WTC11 (cell line): ENCODE data around the gene MAFB. TPM values are rescaled to one million over a fixed set of nuclear protein-coding genes. Genes with fewer than 3 reads are reported as not detected.

ENCODE experiments used
- ATAC-seq: fragments of 200-7000 bp; cut with Tn5 transposase; 2 replicates; pipeline ENCODE4 v1.10.0; 2021; ENCODE audit warnings: mild to moderate bottlenecking, moderate library complexity
- CTCF ChIA-PET: fragments of 300-600 bp; sonication (Branson Sonifier 250); formaldehyde crosslinking; loops from one replicate; lab custom pipeline; 2021; ENCODE audit warnings: antibody characterized with exemption; lab: Charles Lee
- POLR2A ChIA-PET: fragments of 350-600 bp; sonication (Branson Sonifier 250); formaldehyde crosslinking; loops from one replicate; lab custom pipeline; 2021; ENCODE audit warnings: antibody characterized with exemption; lab: Charles Lee
- DNase-seq: peaks from one replicate; pipeline ENCODE4 v3.0.0; 2021; ENCODE audit warnings: low spot score
- H3K27ac Mint-ChIP-seq: 2 replicates; pipeline ENCODE4 v1.8.0; 2021; ENCODE audit warnings: mixed read lengths
- H3K27me3 Mint-ChIP-seq: 2 replicates; pipeline ENCODE4 v1.8.0; 2021; ENCODE audit warnings: low read depth, mild to moderate bottlenecking, moderate library complexity, mixed read lengths
- H3K36me3 Mint-ChIP-seq: 2 replicates; pipeline ENCODE4 v1.8.0; 2021; ENCODE audit warnings: mixed read lengths
- H3K4me1 Mint-ChIP-seq: 2 replicates; pipeline ENCODE4 v1.8.0; 2022; ENCODE audit warnings: mixed read lengths
- H3K4me3 Mint-ChIP-seq: 2 replicates; pipeline ENCODE4 v1.8.0; 2021; ENCODE audit warnings: mild to moderate bottlenecking, moderate library complexity, mixed read lengths
- H3K9me3 Mint-ChIP-seq: 2 replicates; pipeline ENCODE4 v1.8.0; 2021; ENCODE audit warnings: mixed read lengths
- CBFB ChIP-seq: sonication (generic); formaldehyde crosslinking; IDR thresholded peaks from 2 replicates; pipeline ENCODE4 v1.8.1; 2022; ENCODE audit warnings: mild to moderate bottlenecking, low read depth, missing genetic modification reagents
- FOXP4 ChIP-seq: sonication (generic); formaldehyde crosslinking; IDR thresholded peaks from 2 replicates; pipeline ENCODE4 v1.8.0; 2022; ENCODE audit warnings: mild to moderate bottlenecking, missing genetic modification reagents
- GTF2I ChIP-seq: fragments of 250-450 bp; sonication (Bioruptor Pico); conservative IDR thresholded peaks from 2 replicates; pipeline ENCODE4 v1.4.0; 2021; ENCODE audit warnings: mild to moderate bottlenecking
- NR3C1 ChIP-seq: sonication (generic); formaldehyde crosslinking; conservative IDR thresholded peaks from 2 replicates; pipeline ENCODE4 v1.8.1; 2023; ENCODE audit warnings: low read depth, mild to moderate bottlenecking, missing genetic modification reagents
- PRDM15 ChIP-seq: sonication (generic); formaldehyde crosslinking; IDR thresholded peaks from 2 replicates; pipeline ENCODE4 v1.8.0; 2022; ENCODE audit warnings: missing genetic modification reagents
- PRRX2 ChIP-seq: fragments of 250-450 bp; sonication (Bioruptor Pico); IDR thresholded peaks from 2 replicates; pipeline ENCODE4 v1.8.0; 2021; ENCODE audit warnings: mild to moderate bottlenecking
- SMAD3 ChIP-seq: sonication (generic); formaldehyde crosslinking; IDR thresholded peaks from 2 replicates; pipeline ENCODE4 v1.8.0; 2022; ENCODE audit warnings: missing genetic modification reagents, mild to moderate bottlenecking, borderline replicate concordance
- SOX15 ChIP-seq: fragments of 250-450 bp; sonication (Bioruptor Pico); IDR thresholded peaks from 2 replicates; pipeline ENCODE4 v1.9.0; 2021; ENCODE audit warnings: mild to moderate bottlenecking
- TEAD1 ChIP-seq: sonication (generic); formaldehyde crosslinking; IDR thresholded peaks from 2 replicates; pipeline ENCODE4 v1.8.0; 2022; ENCODE audit warnings: mild to moderate bottlenecking, missing genetic modification reagents
- TEAD4 ChIP-seq: sonication (generic); formaldehyde crosslinking; IDR thresholded peaks from 2 replicates; pipeline ENCODE4 v1.8.0; 2022; ENCODE audit warnings: mild to moderate bottlenecking, missing genetic modification reagents
- ZBTB43 ChIP-seq: sonication (generic); formaldehyde crosslinking; IDR thresholded peaks from 2 replicates; pipeline ENCODE4 v1.8.1; 2023; ENCODE audit warnings: mild to moderate bottlenecking, missing genetic modification reagents
- ZNF423 ChIP-seq: fragments of 250-450 bp; sonication (Bioruptor Pico); IDR thresholded peaks from 2 replicates; pipeline ENCODE4 v2.1.2; 2022; ENCODE audit warnings: mild to moderate bottlenecking, moderate library complexity
- total RNA-seq: library from RNA; stranded (reverse); gene quantifications from 3 replicates; pipeline ENCODE4 v1.2.3, GENCODE V29; 2021
- TF ChIP-seq, protein P1 (sequence below): sonication (generic); formaldehyde crosslinking; IDR thresholded peaks from 2 replicates; pipeline ENCODE4 v1.8.1; 2023; ENCODE audit warnings: mild to moderate bottlenecking, missing genetic modification reagents, moderate library complexity

The MAFB gene
- total RNA-seq, 1 experiment from 2014 or later = 5.3 TPM

GRCh38 chr20:40672095-40672494 lies 16.9 kb downstream of the MAFB start:
- no peak for TF ChIP-seq GTF2I (CRISPR knock-in tag)
- TF ChIP-seq, protein P1, sequence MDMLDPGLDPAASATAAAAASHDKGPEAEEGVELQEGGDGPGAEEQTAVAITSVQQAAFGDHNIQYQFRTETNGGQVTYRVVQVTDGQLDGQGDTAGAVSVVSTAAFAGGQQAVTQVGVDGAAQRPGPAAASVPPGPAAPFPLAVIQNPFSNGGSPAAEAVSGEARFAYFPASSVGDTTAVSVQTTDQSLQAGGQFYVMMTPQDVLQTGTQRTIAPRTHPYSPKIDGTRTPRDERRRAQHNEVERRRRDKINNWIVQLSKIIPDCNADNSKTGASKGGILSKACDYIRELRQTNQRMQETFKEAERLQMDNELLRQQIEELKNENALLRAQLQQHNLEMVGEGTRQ (CRISPR knock-in tag) = no peak
- TF ChIP-seq, all 79 proteins: peak for 0
- Mint-ChIP-seq H3K9me3 (peaks cover 5% of the 10 kb centered on the region), H3K27me3 (peaks cover 6% of the 10 kb centered on the region), H3K4me1 (peaks cover 16% of the 10 kb centered on the region), H3K36me3 (no peaks in the 10 kb centered on the region), H3K4me3 (no peak overlapping the region), H3K27ac (no peak overlapping the region)
- no peak for ATAC-seq
- CTCF ChIA-PET = interaction anchor here (1.1 to 1.2 kb wide), 2 partner anchors 18 to 19 kb away, joined by 3 read pairs; no protein-coding TSS in a partner anchor
- DNase-seq = no peak
- POLR2A ChIA-PET = no interaction called here

DNA sequence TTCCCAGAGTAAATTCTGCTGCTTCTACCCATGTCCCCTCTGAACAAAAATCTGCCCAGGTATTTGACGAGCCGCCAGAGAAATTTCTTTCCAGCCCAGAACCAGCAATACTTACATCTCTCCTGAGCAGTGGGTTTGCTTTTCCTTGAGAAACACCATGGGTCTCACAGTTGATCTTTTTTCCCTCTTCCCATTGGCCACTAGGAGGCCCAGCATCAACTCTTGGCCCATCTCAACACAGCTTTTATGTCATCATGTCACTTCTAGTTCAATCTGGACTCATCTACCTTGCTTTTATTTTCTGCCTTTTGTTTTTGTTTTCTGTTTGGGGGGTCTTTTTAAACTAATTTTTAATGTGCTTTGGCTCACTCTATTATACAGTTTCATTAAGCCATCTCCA lies 18.8 kb downstream of the MAFB start:
- DNase-seq = no peak
- Mint-ChIP-seq H3K9me3 (peaks cover 5% of the 10 kb centered on the region), H3K27me3 (0 out of 2 replicates have a peak, but pooled peaks cover 6% of the 10 kb centered on the region), H3K4me1 (peaks cover 14% of the 10 kb centered on the region)
- TF ChIP-seq CBFB (CRISPR knock-in tag) = no peak
- no peak for TF ChIP-seq PRDM15 (CRISPR knock-in tag)
- no peak for TF ChIP-seq FOXP4
- no peak for TF ChIP-seq PRRX2 (CRISPR knock-in tag)
- TF ChIP-seq, all 79 proteins: peak for 0
- POLR2A ChIA-PET = no interaction called here
- ATAC-seq = no peak
- no peak overlapping the region for H3K4me3 Mint-ChIP-seq
- H3K36me3 Mint-ChIP-seq = no peaks in the 10 kb centered on the region
- CTCF ChIA-PET = interaction anchor here (2.0 kb wide), 1 partner anchor 19 kb away, joined by 9 read pairs; the partner anchor contains the start of gene MAFB
- no peak overlapping the region for H3K27ac Mint-ChIP-seq

DNA sequence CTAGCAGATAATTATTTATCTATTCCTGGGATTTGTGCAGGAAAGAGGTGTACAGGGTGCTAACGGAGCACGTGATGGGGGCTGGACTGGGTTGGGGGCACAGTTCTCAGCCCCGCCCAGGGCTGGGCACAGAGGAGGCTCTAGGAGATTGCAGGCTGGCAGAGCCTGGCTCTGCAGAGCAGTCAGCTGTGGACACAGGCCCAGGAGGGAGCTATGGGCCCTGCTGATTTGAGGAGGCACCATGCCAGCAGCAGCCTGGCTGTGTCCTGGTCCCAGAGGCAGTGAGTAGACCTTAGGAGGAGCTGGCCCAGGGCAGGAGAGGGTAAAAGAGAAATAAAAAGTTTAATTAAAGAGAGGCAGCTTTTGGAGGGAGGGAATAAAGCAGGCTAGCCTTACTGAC lies 19.3 kb downstream of the MAFB start:
- POLR2A ChIA-PET = no interaction called here
- Mint-ChIP-seq H3K27ac (no peak overlapping the region), H3K36me3 (no peaks in the 10 kb centered on the region), H3K4me3 (no peak overlapping the region), H3K27me3 (0 out of 2 replicates have a peak, but pooled peaks cover 6% of the 10 kb centered on the region), H3K4me1 (peaks cover 17% of the 10 kb centered on the region)
- CTCF ChIA-PET = interaction anchor here (2.0 kb wide), 1 partner anchor 20 kb away, joined by 9 read pairs; the partner anchor contains the start of gene MAFB
- no peak for TF ChIP-seq ZBTB43
- no peak for TF ChIP-seq NR3C1 (CRISPR knock-in tag)
- TF ChIP-seq SOX15 (CRISPR knock-in tag) = no peak
- TF ChIP-seq SMAD3 (CRISPR knock-in tag) = no peak
- TF ChIP-seq ZNF423 (CRISPR knock-in tag) = no peak
- no peak for TF ChIP-seq TEAD1 (CRISPR knock-in tag)
- TF ChIP-seq TEAD4 (CRISPR knock-in tag) = no peak
- TF ChIP-seq, all 79 proteins: peak for 0
- H3K9me3 Mint-ChIP-seq = peaks cover 5% of the 10 kb centered on the region
- no peak for DNase-seq
- no peak for ATAC-seq
